ENCODE measurements around the gene TOMM22.
A peak's percentile ranks its signal among the peaks of the same experiment; 100 is the strongest.

The TOMM22 gene

DNA sequence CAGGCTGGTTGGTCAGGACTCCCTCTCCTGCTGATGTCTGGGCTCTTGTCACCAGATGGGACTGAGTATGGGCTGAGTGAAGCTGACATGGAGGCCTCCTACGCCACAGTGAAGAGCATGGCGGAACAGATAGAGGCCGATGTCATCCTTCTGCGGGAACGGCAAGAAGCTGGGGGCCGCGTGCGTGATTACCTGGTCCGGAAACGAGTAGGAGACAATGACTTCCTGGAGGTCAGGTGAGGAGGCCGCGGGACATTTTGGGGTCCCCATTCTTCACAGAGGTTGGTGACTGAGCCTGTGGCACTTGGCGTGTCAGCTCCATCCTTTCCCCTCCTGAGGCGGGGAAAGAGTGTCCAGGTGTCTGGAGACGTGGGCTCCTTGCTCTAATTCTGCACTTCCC is 34.1 kb downstream of the TOMM22 start:
- no peak for DNase-seq

DNA sequence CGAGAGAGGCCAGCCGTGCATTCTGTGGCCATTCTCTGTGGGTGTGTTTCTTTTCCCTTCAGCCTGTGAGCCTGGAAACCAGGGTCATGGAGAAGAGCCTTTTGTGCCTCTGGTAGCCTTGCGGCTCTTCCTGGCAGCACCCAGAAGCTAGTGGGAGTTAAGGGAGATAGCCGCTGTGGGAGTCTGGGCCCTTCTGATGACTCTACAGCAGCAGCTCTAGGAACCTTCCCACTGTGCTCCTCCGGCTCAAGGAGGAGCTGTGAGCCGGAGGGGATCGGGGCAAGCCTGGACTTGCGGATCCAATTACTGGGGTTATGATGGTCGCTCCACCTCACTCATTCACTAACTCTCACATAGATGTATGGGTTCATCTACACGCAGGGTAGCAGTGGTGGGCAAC is 34.5 kb downstream of the TOMM22 start:
- DNase-seq, result no peak

DNA sequence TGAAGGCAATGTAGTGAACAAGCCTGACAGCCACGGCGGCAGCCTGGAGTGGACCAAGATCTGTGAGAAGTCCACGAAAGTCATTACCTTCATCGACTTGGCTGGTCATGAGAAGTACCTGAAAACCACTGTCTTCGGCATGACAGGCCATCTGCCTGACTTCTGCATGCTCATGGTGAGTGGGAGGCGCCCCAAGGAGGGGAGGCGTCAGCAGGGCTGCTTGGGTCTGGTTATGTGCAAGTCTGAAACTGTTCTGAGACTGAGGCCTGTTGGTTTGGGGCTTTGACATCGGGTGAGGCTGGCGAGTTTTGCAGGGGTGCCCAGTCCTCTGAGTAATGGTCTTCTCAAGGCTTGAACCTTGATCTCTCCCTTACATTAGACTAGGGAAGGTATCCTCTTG is 35.1 kb downstream of the TOMM22 start:
- DNase-seq, result no peak

GRCh38 chr22:38717244-38717643 is 35.5 kb downstream of the TOMM22 start:
- no peak for DNase-seq

- DNase-seq, result no peak
Measured at GRCh38 chr22:38718414-38718813, 36.7 kb downstream of the TOMM22 start.

GRCh38 chr22:38719196-38719595 is 37.4 kb downstream of the TOMM22 start:
- DNase-seq, result no peak

DNA sequence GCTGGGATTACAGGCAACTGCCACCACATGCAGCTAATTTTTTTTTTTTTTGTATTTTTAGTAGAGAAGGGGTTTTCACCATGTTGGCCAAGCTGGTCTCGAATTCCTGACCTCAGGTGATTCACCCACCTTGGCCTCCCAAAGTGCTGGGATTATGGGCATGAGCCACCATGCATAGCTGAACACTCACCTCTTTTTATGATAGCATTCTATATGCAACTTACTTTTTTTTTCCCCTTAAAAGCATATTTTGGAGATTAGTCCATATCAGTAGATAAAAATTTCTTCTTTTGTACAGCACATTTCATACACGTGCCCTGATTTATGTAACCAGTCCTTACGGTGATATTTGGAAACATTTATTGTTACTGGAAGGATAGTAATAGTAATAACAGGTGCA is 38.6 kb downstream of the TOMM22 start:
- no peak for DNase-seq

GRCh38 chr22:38721551-38721950 is 39.8 kb downstream of the TOMM22 start:
- no peak for DNase-seq

DNA sequence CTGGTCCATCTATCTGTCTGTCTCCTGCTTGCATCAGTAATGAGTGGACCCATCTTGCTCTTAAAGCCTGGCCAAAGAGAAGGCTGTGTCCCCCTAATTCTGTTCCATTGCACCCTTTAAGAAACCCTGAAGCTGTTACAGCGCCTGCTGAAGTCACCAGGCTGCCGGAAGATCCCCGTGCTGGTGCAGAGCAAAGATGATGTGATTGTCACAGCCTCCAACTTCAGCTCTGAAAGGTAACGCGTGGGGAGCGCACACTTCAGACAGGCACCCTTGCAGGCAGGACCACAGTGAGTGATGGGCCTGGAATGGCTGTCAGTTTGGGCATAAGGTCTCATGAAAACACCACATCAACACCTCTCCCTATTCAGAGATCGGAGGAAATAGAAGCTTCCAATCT is 42.4 kb downstream of the TOMM22 start:
- no peak for DNase-seq

DNA sequence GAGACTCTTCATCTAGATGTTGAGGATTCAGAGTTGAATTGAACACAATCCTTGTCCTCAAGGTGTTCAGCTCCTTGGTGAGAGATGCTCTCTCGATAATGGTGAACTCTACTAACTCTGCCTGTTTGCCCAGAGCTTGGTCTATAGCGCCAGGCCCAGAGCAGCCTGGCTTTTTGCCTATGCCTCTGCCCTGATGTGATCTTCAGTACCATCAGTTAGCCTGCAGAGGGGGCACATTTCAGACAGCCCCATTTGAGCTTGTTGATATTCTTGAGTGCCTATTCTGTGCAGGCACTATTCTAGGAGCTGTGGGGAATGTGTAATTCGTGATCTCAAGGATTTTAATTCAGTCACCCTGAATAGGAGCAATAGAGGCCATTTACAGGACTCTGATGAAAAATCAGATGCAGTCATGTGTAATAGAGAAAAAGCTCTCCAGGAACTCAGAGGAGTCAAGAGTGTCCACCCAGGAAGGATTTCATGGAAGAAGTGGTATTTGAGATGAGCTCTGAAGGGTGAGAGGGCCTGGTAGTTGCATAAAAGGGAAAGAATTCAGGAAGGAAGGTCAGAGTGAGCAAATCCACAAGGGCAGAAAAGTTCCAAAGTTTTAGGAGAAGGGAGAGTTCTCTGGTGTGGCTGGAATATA is 43.3 kb downstream of the TOMM22 start:
- DNase-seq, result no peak

- no peak for DNase-seq
Measured at GRCh38 chr22:38725900-38726655, 44.3 kb downstream of the TOMM22 start.

DNA sequence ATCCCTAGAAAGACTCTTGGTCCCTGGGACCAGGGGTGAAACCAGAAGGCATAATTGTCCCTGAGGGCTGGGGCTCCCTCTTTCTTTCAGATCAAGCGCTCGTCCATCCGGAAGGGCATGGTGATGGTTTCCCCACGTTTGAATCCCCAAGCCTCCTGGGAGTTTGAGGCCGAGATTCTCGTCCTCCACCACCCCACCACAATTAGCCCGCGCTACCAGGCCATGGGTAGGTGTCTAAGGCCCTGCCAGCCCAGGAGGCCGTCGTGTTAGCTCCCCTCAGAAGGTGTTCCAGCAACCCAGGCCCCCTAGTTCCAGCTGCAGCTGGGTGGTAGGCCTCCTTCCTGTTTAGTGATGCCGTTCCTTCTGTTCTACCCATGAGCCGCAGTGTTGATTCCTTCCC is 45.4 kb downstream of the TOMM22 start:
- no peak for DNase-seq

- DNase-seq, result no peak
Measured at GRCh38 chr22:38727530-38728451, 46.0 kb downstream of the TOMM22 start.

- DNase-seq, result no peak
Measured at GRCh38 chr22:38728871-38729796, 47.4 kb downstream of the TOMM22 start.

DNA sequence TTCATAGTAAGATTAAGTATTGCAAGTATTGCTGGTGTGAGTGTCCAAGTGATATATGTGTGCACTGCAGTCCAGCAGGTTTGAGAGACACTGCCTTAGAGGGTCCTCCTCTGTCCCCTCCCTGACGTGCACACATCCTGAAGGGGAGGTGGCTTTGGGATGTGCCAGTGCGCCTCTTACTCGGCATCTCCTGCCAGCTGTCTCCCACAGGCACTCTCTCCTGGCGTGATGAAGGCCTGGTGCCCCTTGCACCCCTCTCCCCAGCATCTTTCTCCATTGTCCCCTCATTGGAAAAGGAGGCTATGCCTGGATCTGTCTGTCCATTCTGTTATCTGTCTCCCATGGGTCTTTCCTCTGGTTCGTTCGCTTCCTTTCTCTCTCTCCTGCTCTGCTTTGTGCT is 48.2 kb downstream of the TOMM22 start:
- no peak for DNase-seq

DNA sequence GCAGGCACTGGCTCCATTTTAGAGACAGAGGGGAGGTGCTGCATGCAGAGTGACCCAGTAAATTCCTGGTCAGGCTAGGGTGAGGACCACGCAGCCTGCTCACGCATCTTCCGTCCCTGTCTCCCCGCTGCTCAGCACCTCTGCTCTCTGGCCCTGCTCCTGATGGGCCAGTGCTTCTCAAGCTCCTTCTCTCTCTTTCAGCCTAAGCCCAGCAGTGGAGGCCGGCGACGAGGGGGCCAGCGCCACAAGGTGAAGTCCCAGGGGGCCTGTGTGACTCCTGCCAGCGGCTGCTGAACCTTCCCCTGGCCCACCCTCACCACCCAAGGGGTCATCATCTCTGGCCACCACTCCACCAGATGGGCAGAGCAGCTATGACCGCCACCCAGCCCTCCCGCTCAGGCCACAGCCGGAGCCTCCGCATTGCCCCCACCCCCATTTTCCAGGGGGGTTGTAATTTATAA is 48.7 kb downstream of the TOMM22 start:
- no peak for DNase-seq

DNA sequence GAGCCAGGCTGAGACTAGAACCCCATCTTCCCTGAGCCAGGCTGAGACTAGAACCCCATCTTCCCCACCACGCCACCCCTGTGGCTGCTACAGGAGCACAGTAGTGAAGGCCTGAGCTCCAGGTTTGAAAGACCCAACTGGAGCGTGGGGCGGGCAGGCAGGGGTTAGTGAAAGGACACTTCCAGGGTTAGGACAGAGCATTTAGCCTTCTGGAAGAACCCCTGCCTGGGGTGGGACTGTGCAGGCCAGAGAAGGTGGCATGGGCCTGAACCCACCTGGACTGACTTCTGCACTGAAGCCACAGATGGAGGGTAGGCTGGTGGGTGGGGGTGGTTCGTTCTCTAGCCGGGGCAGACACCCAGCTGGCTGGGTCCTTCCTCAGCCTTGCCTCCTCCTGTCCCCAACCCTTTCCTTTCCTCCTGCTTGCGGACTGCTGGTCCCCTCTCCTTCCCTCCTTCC is 50.0 kb downstream of the TOMM22 start:
- no peak for DNase-seq

DNA sequence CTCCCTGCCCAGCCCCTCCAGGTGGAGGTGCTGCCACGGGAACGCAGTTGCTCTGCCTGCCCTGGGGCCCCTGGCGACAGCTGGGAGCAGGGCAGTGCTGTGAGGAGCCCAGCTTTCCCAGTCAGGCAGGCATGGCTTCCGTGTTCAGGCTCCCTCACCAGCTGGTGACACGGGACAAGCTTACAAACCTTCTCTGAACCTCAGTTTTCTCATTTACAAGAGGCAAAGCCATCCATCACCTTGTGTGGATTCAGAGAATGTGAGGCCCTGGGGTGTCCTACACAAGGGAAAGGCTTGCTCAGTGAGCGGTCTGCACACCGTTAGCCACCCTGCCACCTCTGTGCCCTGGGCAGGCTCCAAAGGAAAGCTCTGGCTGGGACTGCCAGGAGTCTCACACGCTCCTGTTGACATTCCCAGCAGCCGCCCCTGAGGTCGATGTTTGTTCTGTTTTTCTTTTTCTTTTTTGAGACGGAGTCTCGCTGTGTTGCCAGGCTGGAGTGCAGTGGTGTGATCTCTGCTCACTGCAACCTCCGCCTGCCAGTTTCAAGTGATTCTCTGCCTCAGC is 50.6 kb downstream of the TOMM22 start:
- no peak for DNase-seq

DNA sequence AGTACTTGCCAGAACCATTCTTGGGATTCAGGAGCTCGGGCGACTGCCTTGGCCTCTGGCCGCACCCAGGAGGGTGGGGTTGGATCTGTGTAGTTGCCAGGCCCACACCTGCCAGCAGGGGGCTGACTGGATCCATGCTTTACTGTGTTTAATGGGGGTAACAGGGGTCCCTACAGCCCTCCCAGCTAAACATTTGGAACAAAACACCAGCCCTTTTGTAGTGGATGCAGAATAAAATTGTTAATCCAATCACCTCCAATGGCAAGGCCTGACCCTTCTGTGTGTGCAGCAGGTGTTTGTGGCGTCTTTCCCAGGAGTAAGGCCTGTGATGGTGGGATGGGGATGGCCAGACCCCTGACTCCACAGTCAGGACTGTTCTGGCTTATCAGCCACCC is 51.6 kb downstream of the TOMM22 start:
- DNase-seq, result peak; percentile 56 to 61

GRCh38 chr22:38733724-38734381 is 52.1 kb downstream of the TOMM22 start:
- no peak for DNase-seq

DNA sequence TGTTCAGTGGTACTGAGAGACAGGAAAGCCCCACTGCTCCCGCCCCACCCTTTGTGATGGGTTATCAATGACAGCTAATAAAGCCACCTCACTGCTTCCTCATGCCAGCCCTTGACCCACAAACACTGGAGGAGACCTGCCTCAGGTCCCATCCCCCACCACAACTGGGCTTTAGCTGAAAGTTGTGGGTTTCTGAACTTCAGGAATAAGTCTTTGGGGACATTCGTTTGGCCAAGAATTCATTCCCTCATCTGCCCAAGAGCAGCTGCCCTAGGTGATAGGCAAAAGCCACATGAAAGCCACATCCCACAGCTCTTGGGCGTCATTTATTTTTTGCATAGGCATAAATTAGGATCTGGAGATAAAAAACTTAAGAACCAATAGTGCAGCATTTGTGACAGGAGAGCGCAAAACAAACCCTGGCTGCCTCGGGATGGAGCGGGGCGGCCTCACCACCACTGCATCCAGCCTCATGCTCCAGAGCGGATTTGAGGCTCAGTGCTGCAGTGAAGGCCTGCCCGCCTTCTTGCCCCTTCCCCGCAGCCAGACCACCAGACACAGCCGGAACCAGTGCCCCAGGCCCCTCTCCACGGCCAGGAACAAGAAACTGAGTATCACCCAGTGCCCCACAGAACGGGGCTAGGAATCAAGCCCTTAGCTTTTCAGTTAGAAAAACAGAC is 52.8 kb downstream of the TOMM22 start:
- no peak for DNase-seq
